Esophagus squamous epithelium (tissue), 5 donors: ENCODE measurements around the gene ARTN. TPM values are rescaled to one million over a fixed set of nuclear protein-coding genes. Genes with fewer than 3 reads are reported as not detected.

ENCODE experiments used
- DNase-seq: peaks from one replicate; lab custom pipeline; 2025; lab: John Stamatoyannopoulos, UW
- H3K27ac ChIP-seq, 4 donors: fragments of 200-600 bp; sonication (generic); one replicate each; pipeline ENCODE4 v1.5.1; 2016 to 2019; ENCODE audit warnings: mild to moderate bottlenecking in 1 of 4
- H3K27me3 ChIP-seq, 4 donors: fragments of 200-600 bp; sonication (generic); 1 replicate in 3 of 4; 2 replicates in 1 of 4; pipeline versions ENCODE4 v1.5.1 to v1.6.0; 2017 to 2021; ENCODE audit warnings: antibody characterized with exemption in 1 of 4
- H3K36me3 ChIP-seq, 3 donors: fragments of 200-600 bp; sonication (generic); one replicate each; pipeline ENCODE4 v1.5.1; 2016 to 2019
- H3K4me1 ChIP-seq, 3 donors: fragments of 200-600 bp; sonication (generic); one replicate each; pipeline ENCODE4 v1.5.1; 2017 to 2019
- H3K4me3 ChIP-seq, 4 donors: fragments of 200-600 bp; sonication (generic); 1 replicate in 3 of 4; 2 replicates in 1 of 4; pipeline ENCODE4 v1.5.1; 2016 to 2019; ENCODE audit warnings: mild to moderate bottlenecking in 2 of 4, moderate library complexity in 1 of 4
- H3K9me3 ChIP-seq, 3 donors: fragments of 200-600 bp; sonication (generic); one replicate each; pipeline ENCODE4 v1.5.1; 2016 to 2019
- POLR2A ChIP-seq, 4 donors: fragments of 450-650 bp; IDR thresholded peaks; one replicate each; pipeline ENCODE4 v1.6.1; 2017; ENCODE audit warnings: antibody characterized with exemption in 4 of 4, mild to moderate bottlenecking in 4 of 4, moderate library complexity in 3 of 4
- WGBS, 2 donors: methylation state at CpG; one replicate each; pipeline ENCODE4 v1.1.5; 2018; 5-methylcytosine and 5-hydroxymethylcytosine counted together
- intact Hi-C: fragments of 100-400 bp; cut with DNase I; formaldehyde crosslinking; loops from one replicate; pipeline ENCODE4 v1.15.0; 2022
- total RNA-seq, 4 donors: library from RNA; depleted of rRNA; stranded (reverse); fragments of >200 nt; gene quantifications; one replicate each; pipeline ENCODE4 v1.1.0, GENCODE V29; 2016
- TF ChIP-seq, protein P1 (sequence below), 6 experiments: fragments of 450-650 bp in 4 of 6; fragments of 200-600 bp in 2 of 6; sonication (generic) in 2 of 6; IDR thresholded peaks; one replicate each; pipeline ENCODE4 v1.5.1; 2016 to 2019; ENCODE audit warnings: antibody characterized with exemption in 6 of 6, mild to moderate bottlenecking in 4 of 6, moderate library complexity in 4 of 6
- donor health status: DM: yes; HTN: yes; CAD: no.

Gene ARTN
- total RNA-seq, 4 donors from 2014 or later, result 0.68 to 12.9 (median 4.0) TPM

GRCh38 chr1:43921022-43921421 is 12.6 kb upstream of the ARTN start:
- intact Hi-C loops, result no loop called here
- H3K27me3 ChIP-seq, result no peaks in the 10 kb centered on the region

GRCh38 chr1:43924516-43924915 is 9.1 kb upstream of the ARTN start:
- intact Hi-C loops, result no loop called here
- TF ChIP-seq POLR2A (IDR thresholded peaks at IDR 0.05), result no peak
- TF ChIP-seq, protein P1, sequence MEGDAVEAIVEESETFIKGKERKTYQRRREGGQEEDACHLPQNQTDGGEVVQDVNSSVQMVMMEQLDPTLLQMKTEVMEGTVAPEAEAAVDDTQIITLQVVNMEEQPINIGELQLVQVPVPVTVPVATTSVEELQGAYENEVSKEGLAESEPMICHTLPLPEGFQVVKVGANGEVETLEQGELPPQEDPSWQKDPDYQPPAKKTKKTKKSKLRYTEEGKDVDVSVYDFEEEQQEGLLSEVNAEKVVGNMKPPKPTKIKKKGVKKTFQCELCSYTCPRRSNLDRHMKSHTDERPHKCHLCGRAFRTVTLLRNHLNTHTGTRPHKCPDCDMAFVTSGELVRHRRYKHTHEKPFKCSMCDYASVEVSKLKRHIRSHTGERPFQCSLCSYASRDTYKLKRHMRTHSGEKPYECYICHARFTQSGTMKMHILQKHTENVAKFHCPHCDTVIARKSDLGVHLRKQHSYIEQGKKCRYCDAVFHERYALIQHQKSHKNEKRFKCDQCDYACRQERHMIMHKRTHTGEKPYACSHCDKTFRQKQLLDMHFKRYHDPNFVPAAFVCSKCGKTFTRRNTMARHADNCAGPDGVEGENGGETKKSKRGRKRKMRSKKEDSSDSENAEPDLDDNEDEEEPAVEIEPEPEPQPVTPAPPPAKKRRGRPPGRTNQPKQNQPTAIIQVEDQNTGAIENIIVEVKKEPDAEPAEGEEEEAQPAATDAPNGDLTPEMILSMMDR (IDR thresholded peaks at IDR 0.05), result no peak
- Histone ChIP-seq H3K27ac (no peak overlapping the region), H3K4me1 (peaks cover 0 to 3% (median 0%) of the 10 kb centered on the region in 3 donors), H3K4me3 (no peak overlapping the region), H3K27me3 (no peaks in the 10 kb centered on the region), H3K36me3 (peaks cover 0 to 10% (median 0%) of the 10 kb centered on the region in 3 donors), H3K9me3 (no peaks in the 10 kb centered on the region)
- DNase-seq, result no peak
- 64 to 69% methylated on average over 4 of the region's 4 CpGs for WGBS, 2 donors

More at GRCh38 chr1:43921022-43921421, 12.6 kb upstream of the ARTN start:
- H3K4me3 ChIP-seq, result no peak overlapping the region
- H3K36me3 ChIP-seq, result peaks cover 0 to 9% (median 0%) of the 10 kb centered on the region in 3 donors
- H3K27ac ChIP-seq, result no peak overlapping the region
- no peak for DNase-seq
- no peaks in the 10 kb centered on the region for H3K4me1 ChIP-seq
- no peaks in the 10 kb centered on the region for H3K9me3 ChIP-seq
- 95% methylated on average over 5 to 6 of the region's 6 CpGs for WGBS, 2 donors
- no peak for TF ChIP-seq POLR2A (IDR thresholded peaks at IDR 0.05)
- TF ChIP-seq, protein P1 (IDR thresholded peaks at IDR 0.05), result no peak

DNA sequence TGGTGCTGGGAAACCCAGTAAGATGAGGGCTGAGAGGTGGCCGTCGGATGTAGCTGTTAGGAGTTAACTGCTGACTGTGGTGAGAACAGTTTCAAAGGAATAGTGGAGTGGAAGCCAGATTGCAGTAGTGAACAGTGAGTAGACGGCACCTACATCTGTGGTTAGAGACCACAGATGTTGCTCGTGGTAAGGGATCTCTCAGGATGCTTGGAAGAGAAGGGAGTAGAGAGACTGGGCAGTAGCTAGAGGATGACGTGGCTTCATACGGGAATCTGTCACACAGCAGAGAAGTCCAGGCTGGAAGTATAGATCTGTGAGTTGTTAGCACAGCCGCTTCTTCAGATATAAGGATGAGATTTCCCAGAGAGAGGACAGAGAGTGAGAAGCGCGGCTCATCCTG is 7.8 kb upstream of the ARTN start:
- no peak for DNase-seq
- no peak overlapping the region for H3K27ac ChIP-seq
- TF ChIP-seq, protein P1 (IDR thresholded peaks at IDR 0.05), result no peak
- no peak for TF ChIP-seq POLR2A (IDR thresholded peaks at IDR 0.05)
- peaks cover 0 to 16% (median 11%) of the 10 kb centered on the region in 3 donors for H3K4me1 ChIP-seq
- 92 to 94% methylated on average over 9 of the region's 9 CpGs for WGBS, 2 donors
- H3K4me3 ChIP-seq, result no peak overlapping the region
- peaks cover 0 to 10% (median 0%) of the 10 kb centered on the region in 3 donors for H3K36me3 ChIP-seq
- intact Hi-C loops, result no loop called here
- no peaks in the 10 kb centered on the region for H3K9me3 ChIP-seq
- H3K27me3 ChIP-seq, result no peaks in the 10 kb centered on the region

GRCh38 chr1:43930168-43930948 is 3.2 kb upstream of the ARTN start:
- intact Hi-C loops, result no loop called here
- Histone ChIP-seq H3K4me1 (peaks cover 17 to 57% (median 40%) of the 10 kb centered on the region in 3 donors), H3K36me3 (peaks cover 0 to 8% (median 0%) of the 10 kb centered on the region in 3 donors), H3K27me3 (peaks cover 0 to 22% (median 0%) of the 10 kb centered on the region in 4 donors), H3K4me3 (no peak overlapping the region), H3K27ac (peak overlapping the region in 2 of 4 donors; percentile 52), H3K9me3 (no peaks in the 10 kb centered on the region)
- TF ChIP-seq, protein P1 (IDR thresholded peaks at IDR 0.05), result peak in 5 of 6 experiments; percentile 23 to 64 (median 37)
- TF ChIP-seq POLR2A (IDR thresholded peaks at IDR 0.05), result no peak
- DNase-seq, result no peak
- WGBS, 2 donors, result 77 to 80% methylated on average over 3 to 7 of the region's 10 CpGs

- H3K36me3 ChIP-seq, result peaks cover 0 to 2% (median 0%) of the 10 kb centered on the region in 3 donors
- no peak for TF ChIP-seq POLR2A (IDR thresholded peaks at IDR 0.05)
- TF ChIP-seq, protein P1 (IDR thresholded peaks at IDR 0.05), result no peak
- intact Hi-C loops, result no loop called here
- no peak for DNase-seq
- peaks cover 21 to 63% (median 45%) of the 10 kb centered on the region in 3 donors for H3K4me1 ChIP-seq
- no peak overlapping the region for H3K4me3 ChIP-seq
- H3K27ac ChIP-seq, result peak overlapping the region in 2 of 4 donors; percentile 52
- H3K9me3 ChIP-seq, result no peaks in the 10 kb centered on the region
- H3K27me3 ChIP-seq, result peaks cover 0 to 22% (median 0%) of the 10 kb centered on the region in 4 donors
- WGBS, 2 donors, result 17% methylated on average over 2 of the region's 4 CpGs; no CpG with 5 or more reads in 1 of the 2 donors
Observed at GRCh38 chr1:43930949-43931275, 2.7 kb upstream of the ARTN start.
